Measurements from ENCODE around the gene DPEP3. TPM values are rescaled to one million over a fixed set of nuclear protein-coding genes. Genes with fewer than 3 reads are reported as not detected.

The DPEP3 gene
- total and polyA plus RNA-seq, 10 of the 15 experiments (the other 5 are each of a cell fraction or from before 2014, with no cell fraction given) = not detected

DNA sequence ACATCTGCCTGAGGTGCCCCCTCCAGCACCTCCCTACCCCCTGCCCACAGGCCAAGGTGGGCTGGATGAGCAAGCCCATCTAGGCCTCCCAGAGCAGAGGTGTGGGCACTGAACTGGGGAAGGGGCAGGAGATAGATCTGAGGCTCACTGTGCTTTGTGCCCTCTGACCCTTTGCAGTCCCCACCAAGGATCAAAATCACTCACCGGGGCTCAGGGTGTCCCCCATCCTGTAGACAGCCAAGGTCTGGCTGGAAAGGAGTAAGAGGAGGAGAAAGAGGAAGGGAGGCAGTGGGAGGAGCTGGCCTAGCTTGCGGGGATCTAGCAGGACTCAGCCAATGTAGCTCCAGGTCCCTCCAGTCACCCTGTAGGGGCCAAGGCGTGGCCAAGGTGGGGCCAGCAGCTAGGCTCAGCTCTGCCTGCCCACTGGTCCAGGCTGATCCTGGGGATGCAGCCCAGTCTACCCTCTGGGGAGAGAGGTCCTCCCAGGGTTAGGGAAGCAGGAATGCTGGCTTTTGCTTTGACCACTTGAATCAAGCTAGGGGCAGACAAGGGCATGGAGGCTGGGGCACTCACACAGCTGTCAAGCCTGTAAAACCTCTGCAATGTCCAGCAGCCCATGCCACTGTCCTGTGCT is 13.6 kb downstream of the DPEP3 start:
- Histone ChIP-seq H3K9me3 (replicated peaks; ENCODE audit: control insufficient read depth, insufficient read depth, low read length) (no peaks in the 10 kb centered on the region), H3K4me3 (peak overlapping the region; percentile 96; the same call in 1 of the 2 replicates), H2AFZ (ENCODE audit: control insufficient read depth, low read depth, low read length) (no peak overlapping the region), H3K4me1 (ENCODE audit: control insufficient read depth, insufficient read depth, low read length) (peaks cover 21% of the 10 kb centered on the region), H4K20me1 (ENCODE audit: control insufficient read depth, insufficient read depth) (no peaks in the 10 kb centered on the region), H3K79me2 (ENCODE audit: control insufficient read depth, insufficient read depth, low read length) (peaks cover 20% of the 10 kb centered on the region), H3K36me3 (ENCODE audit: control insufficient read depth in 2 of 2, insufficient read depth in 2 of 2, low read length in 1 of 2) (peaks cover 2 to 3% of the 10 kb centered on the region in 2 experiments; a peak in 2 of 4 replicates), H3K27ac (ENCODE audit: control insufficient read depth, insufficient read depth) (peak overlapping the region; percentile 34; the same call in 1 of the 2 replicates), H3K9ac (ENCODE audit: control insufficient read depth, insufficient read depth, low read length) (peak overlapping the region; percentile 89), H3K27me3 (replicated peaks in 1 of 2; ENCODE audit: control insufficient read depth in 2 of 2, insufficient read depth in 2 of 2, low read length in 1 of 2) (no peaks in the 10 kb centered on the region), H3K4me2 (ENCODE audit: control insufficient read depth, insufficient read depth) (peak overlapping the region; percentile 76)
- ChIA-PET SMC1A (ENCODE audit: uncharacterized antibody, unreplicated experiment) (interaction anchor here (0.6 to 2.8 kb wide), 5 partner anchors 18 to 63 kb away, joined by 3 to 10 read pairs (median 3); partner anchors contain the start of genes DDX28 and DUS2), POLR2A (interaction anchor here (0.6 to 2.8 kb wide), 6 partner anchors 12 to 56 kb away, joined by 3 to 16 read pairs (median 3); partner anchors contain the start of gene PSMB10), RAD21 (ENCODE audit: unreplicated experiment) (interaction anchor here (0.8 to 2.4 kb wide), 7 partner anchors 18 to 74 kb away, joined by 3 to 9 read pairs (median 4); no protein-coding TSS in a partner anchor), CTCF (interaction anchor here (0.5 to 3.7 kb wide), 10 partner anchors 27 to 1010 kb away, joined by 3 to 22 read pairs (median 4); no protein-coding TSS in a partner anchor)
- BruUV-seq (replicated peaks) = no TSS peak
- DNase-seq (ENCODE audit: low read depth, low spot score) (no peak), FAIRE-seq (no peak), ATAC-seq (peak; percentile 11)
- 75% methylated on average over 3 of the region's 3 CpGs for WGBS (ENCODE audit: insufficient coverage, insufficient replicate concordance, low lambda C conversion rate, missing lambda C conversion rate)
- TF ChIP-seq POLR2A (IDR thresholded peaks at IDR 0.05; ENCODE audit: low read depth, low read length) = peak; percentile 30
- TF ChIP-seq SREBF2 (IDR thresholded peaks at IDR 0.05; ENCODE audit: low read length) = no peak
- TF ChIP-seq SIN3A (IDR thresholded peaks at IDR 0.05; ENCODE audit: low read depth, low read length) = no peak
- no peak for TF ChIP-seq EED (IDR thresholded peaks at IDR 0.05; ENCODE audit: low read depth)
- TF ChIP-seq, protein P1, sequence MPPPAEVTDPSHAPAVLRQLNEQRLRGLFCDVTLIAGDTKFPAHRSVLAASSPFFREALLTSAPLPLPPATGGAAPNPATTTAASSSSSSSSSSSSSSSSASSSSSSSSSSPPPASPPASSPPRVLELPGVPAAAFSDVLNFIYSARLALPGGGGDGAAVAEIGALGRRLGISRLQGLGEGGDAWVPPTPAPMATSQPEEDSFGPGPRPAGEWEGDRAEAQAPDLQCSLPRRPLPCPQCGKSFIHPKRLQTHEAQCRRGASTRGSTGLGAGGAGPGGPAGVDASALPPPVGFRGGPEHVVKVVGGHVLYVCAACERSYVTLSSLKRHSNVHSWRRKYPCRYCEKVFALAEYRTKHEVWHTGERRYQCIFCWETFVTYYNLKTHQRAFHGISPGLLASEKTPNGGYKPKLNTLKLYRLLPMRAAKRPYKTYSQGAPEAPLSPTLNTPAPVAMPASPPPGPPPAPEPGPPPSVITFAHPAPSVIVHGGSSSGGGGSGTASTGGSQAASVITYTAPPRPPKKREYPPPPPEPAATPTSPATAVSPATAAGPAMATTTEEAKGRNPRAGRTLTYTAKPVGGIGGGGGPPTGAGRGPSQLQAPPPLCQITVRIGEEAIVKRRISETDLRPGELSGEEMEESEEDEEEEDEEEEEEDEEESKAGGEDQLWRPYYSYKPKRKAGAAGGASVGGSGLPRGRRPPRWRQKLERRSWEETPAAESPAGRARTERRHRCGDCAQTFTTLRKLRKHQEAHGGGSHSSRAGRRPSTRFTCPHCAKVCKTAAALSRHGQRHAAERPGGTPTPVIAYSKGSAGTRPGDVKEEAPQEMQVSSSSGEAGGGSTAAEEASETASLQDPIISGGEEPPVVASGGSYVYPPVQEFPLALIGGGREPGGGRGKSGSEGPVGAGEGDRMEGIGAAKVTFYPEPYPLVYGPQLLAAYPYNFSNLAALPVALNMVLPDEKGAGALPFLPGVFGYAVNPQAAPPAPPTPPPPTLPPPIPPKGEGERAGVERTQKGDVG (CRISPR knock-in tag; IDR thresholded peaks at IDR 0.05) = no peak
- peak; percentile 39; the same call in 1 of the 2 replicates for TF ChIP-seq SPI1 (IDR thresholded peaks at IDR 0.05; ENCODE audit: borderline replicate concordance, insufficient read depth, low read depth, low read length)
- TF ChIP-seq CBFB (IDR thresholded peaks at IDR 0.05; ENCODE audit: low read depth) = no peak
- no peak for TF ChIP-seq JUNB (IDR thresholded peaks at IDR 0.05)
- TF ChIP-seq CREB1 (IDR thresholded peaks at IDR 0.05; ENCODE audit: low read depth) = no peak
- no peak for TF ChIP-seq TARDBP (IDR thresholded peaks at IDR 0.05; ENCODE audit: borderline replicate concordance)
- in situ Hi-C loops (cut with MboI) (no loop called here), intact Hi-C loops (cut with micrococcal nuclease; ENCODE audit: unreplicated experiment) (no loop called here)

Data from GM12878 (cell line).